Measurements from ENCODE around the gene NAT14. TPM values are rescaled to one million over a fixed set of nuclear protein-coding genes. Genes with fewer than 3 reads are reported as not detected.
A peak's percentile ranks its signal among the peaks of the same experiment; 100 is the strongest.

NAT14 gene
- total and polyA plus RNA-seq, 5 donors from 2014 or later, result 3.3 to 9.2 (median 4.7) TPM

DNA sequence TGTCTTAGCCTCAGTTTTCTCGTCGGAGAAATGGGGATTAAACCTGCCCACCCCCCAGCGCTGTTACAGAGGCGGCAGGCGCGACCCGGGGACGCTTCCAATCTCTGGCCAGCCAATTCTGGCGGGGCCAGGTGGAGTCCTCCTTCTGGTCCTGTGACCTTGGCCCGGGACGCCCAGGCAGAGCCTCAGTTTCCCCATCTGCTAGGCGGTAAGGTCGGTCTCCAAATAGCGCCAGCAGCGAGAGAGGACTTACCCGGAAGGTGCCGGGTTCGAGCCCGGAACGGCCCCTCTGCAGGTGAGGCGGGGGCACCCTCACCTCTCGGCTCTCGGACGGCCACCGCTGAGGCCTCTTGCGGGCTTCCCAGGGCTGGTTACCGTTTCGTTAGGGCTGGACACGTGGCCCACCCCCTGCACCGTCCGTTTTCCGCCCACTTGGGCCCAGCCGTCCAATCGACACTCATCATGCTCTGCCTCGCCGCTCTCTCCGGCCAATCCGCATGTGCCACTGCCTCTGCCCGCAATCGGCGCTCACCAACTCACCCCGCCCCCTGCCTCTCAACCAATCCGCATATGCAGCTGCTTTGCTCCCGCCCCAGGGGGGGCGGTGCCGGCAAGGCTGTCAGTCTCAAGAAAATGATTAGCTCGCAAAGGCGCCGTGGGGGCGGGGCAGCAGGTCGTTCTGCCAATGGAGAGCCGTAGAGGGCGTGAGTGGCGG, 23.6 kb upstream of the NAT14 start, which contains the start of gene ISOC2:
Gene ISOC2, minus strand, starts transcription at position 384 of the 715 bp plus-strand sequence. CDS start 5,156 bp downstream, outside the sequence.
- H3K36me3 ChIP-seq (ENCODE audit: control insufficient read depth, insufficient read depth, low read length), result no peaks in the 10 kb centered on the region
- H3K4me1 Mint-ChIP-seq, result peaks cover 0 to 31% (median 7%) of the 10 kb centered on the region in 4 donors
- H3K4me1 ChIP-seq (ENCODE audit: control insufficient read depth, insufficient read depth, low read length, poor library complexity, severe bottlenecking), result peaks cover 18% of the 10 kb centered on the region
- ATAC-seq (ENCODE audit: low read depth in 2 of 2) (peak; percentile 96 to 97), DNase-seq (peak; percentile 100)
- peak within 1 kb of the TSS; percentile 90 to 94 (median 93) for H3K4me3 Mint-ChIP-seq
- no peaks in the 10 kb centered on the region for H3K27me3 ChIP-seq (ENCODE audit: control insufficient read depth, insufficient read depth, low read length)
- no peaks in the 10 kb centered on the region for H3K27me3 Mint-ChIP-seq
- H3K27ac Mint-ChIP-seq, result peak within 1 kb of the TSS; percentile 92 to 96 (median 95)
- no peaks in the 10 kb centered on the region for H3K9me3 ChIP-seq (ENCODE audit: control insufficient read depth in 2 of 2, low read length in 2 of 2)
- H3K4me3 ChIP-seq (ENCODE audit: low read depth, low read length), result peak within 1 kb of the TSS; percentile 72
- peaks cover 0 to 2% (median 0%) of the 10 kb centered on the region in 7 donors for H3K9me3 Mint-ChIP-seq
- H3K36me3 Mint-ChIP-seq, result no peaks in the 10 kb centered on the region
- H3K27ac ChIP-seq (ENCODE audit: insufficient read depth, low read length, poor library complexity, severe bottlenecking), result peak within 1 kb of the TSS; percentile 71

DNA sequence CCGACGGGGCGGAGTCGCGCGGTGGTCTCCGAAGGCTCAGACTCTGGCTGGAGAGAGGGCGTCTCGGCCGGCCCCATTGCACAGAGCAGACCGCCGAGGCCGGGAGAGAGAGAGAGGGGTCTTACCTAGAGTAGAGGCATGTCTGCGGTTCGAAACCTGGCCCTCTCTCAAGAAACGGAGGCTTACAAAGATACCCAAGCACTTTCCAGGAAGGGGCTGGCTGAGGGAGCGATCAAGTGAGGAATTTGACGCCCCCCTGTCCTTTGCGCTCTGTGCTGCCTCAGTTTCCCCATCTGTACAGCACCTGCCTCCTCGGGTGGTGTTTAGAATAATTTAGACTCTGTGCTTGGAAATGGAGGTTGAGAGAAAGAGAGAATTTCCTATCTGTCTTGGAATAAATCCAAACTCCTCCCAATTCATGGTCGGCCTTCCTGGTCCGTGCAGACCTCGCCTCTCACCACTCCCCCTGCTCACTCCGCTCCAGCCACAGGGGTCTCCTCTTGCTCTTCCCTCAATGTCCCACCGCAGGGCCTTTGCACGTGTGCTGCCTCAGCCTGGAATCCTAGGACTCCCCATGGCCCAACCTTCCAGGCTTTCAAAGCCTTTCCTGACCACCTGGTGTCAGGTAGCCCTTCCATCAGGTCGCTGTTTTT, 22.9 kb upstream of the NAT14 start:
- no peak for DNase-seq
- peak overlapping the region; percentile 90 to 94 (median 93) for H3K4me3 Mint-ChIP-seq
- no peak for ATAC-seq (ENCODE audit: low read depth in 2 of 2)

DNA sequence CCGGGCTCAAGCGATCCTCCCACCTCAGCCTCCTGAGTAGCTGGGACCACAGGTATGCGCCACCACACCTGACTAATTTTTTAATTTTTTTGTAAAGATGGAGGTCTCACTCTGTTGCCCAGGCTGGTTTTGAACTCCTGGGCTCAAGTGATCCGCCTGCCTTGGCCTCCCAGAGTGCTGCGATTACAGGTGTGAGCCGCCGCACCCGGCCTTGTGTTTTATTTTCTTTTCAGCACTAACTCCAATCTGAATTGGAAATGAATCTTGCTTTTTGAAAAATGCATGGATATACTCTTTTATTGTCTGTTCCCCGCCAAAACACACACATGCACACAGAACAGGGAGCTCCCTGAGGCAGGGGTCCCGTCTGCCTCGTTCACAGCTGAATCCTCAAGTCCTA, 22.3 kb upstream of the NAT14 start:
- no peaks in the 10 kb centered on the region for H3K9me3 ChIP-seq (ENCODE audit: control insufficient read depth in 2 of 2, low read length in 2 of 2)
- ATAC-seq (ENCODE audit: low read depth in 2 of 2) (no peak), DNase-seq (no peak)
- Mint-ChIP-seq H3K4me3 (peak overlapping the region; percentile 86 to 94 (median 92)), H3K36me3 (no peaks in the 10 kb centered on the region), H3K27me3 (no peaks in the 10 kb centered on the region), H3K4me1 (peaks cover 0 to 27% (median 7%) of the 10 kb centered on the region in 4 donors), H3K9me3 (no peaks in the 10 kb centered on the region), H3K27ac (peak overlapping the region in 1 of 3 donors; percentile 92)
- H3K36me3 ChIP-seq (ENCODE audit: control insufficient read depth, insufficient read depth, low read length), result no peaks in the 10 kb centered on the region
- H3K27ac ChIP-seq (ENCODE audit: insufficient read depth, low read length, poor library complexity, severe bottlenecking), result no peak overlapping the region
- no peaks in the 10 kb centered on the region for H3K27me3 ChIP-seq (ENCODE audit: control insufficient read depth, insufficient read depth, low read length)
- peaks cover 18% of the 10 kb centered on the region for H3K4me1 ChIP-seq (ENCODE audit: control insufficient read depth, insufficient read depth, low read length, poor library complexity, severe bottlenecking)
- no peak overlapping the region for H3K4me3 ChIP-seq (ENCODE audit: low read depth, low read length)

More for the DNA sequence above, 22.9 kb upstream of the NAT14 start:
- Histone ChIP-seq H3K27ac (ENCODE audit: insufficient read depth, low read length, poor library complexity, severe bottlenecking) (peak overlapping the region; percentile 63), H3K36me3 (ENCODE audit: control insufficient read depth, insufficient read depth, low read length) (no peaks in the 10 kb centered on the region), H3K4me1 (ENCODE audit: control insufficient read depth, insufficient read depth, low read length, poor library complexity, severe bottlenecking) (peaks cover 18% of the 10 kb centered on the region), H3K4me3 (ENCODE audit: low read depth, low read length) (peak overlapping the region; percentile 72), H3K27me3 (ENCODE audit: control insufficient read depth, insufficient read depth, low read length) (no peaks in the 10 kb centered on the region), H3K9me3 (ENCODE audit: control insufficient read depth in 2 of 2, low read length in 2 of 2) (no peaks in the 10 kb centered on the region)
- Mint-ChIP-seq H3K4me1 (peaks cover 0 to 27% (median 7%) of the 10 kb centered on the region in 4 donors), H3K36me3 (no peaks in the 10 kb centered on the region), H3K9me3 (no peaks in the 10 kb centered on the region), H3K27me3 (no peaks in the 10 kb centered on the region), H3K27ac (peak overlapping the region; percentile 92 to 96 (median 95))

DNA sequence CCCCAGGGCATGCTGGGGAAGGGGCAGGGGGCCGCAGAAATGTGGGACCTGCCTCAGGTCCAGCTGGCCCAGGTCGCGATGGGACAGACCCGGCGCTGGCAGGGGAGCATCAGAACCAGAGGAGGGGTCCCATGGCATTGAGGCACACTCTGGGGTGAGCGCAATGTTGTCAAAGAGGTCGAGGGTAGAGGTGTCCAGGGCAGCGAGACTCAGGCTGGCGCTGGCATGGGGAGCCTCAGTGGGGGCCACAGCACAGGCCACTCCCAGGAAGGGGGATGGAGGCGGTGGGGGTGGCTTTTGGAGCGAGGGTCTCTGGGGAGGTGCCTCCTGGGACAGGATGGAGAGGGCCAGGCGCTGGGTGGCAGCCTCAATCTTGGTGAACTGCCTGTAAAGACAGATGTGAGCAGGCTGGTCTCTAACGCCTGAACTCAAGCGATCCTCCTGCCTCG, 21.4 kb upstream of the NAT14 start:
- DNase-seq, result no peak
- no peaks in the 10 kb centered on the region for H3K27me3 Mint-ChIP-seq
- peaks cover 0 to 30% (median 8%) of the 10 kb centered on the region in 4 donors for H3K4me1 Mint-ChIP-seq
- Histone ChIP-seq H3K36me3 (ENCODE audit: control insufficient read depth, insufficient read depth, low read length) (no peaks in the 10 kb centered on the region), H3K4me3 (ENCODE audit: low read depth, low read length) (no peak overlapping the region), H3K4me1 (ENCODE audit: control insufficient read depth, insufficient read depth, low read length, poor library complexity, severe bottlenecking) (peaks cover 24% of the 10 kb centered on the region), H3K27me3 (ENCODE audit: control insufficient read depth, insufficient read depth, low read length) (no peaks in the 10 kb centered on the region), H3K9me3 (ENCODE audit: control insufficient read depth in 2 of 2, low read length in 2 of 2) (no peaks in the 10 kb centered on the region), H3K27ac (ENCODE audit: insufficient read depth, low read length, poor library complexity, severe bottlenecking) (no peak overlapping the region)
- no peaks in the 10 kb centered on the region for H3K9me3 Mint-ChIP-seq
- ATAC-seq (ENCODE audit: low read depth in 2 of 2), result no peak
- peak overlapping the region in 1 of 3 donors; percentile 20 for H3K27ac Mint-ChIP-seq
- no peaks in the 10 kb centered on the region for H3K36me3 Mint-ChIP-seq
- H3K4me3 Mint-ChIP-seq, result peak overlapping the region in 3 of 4 donors; percentile 33 to 74 (median 53)

DNA sequence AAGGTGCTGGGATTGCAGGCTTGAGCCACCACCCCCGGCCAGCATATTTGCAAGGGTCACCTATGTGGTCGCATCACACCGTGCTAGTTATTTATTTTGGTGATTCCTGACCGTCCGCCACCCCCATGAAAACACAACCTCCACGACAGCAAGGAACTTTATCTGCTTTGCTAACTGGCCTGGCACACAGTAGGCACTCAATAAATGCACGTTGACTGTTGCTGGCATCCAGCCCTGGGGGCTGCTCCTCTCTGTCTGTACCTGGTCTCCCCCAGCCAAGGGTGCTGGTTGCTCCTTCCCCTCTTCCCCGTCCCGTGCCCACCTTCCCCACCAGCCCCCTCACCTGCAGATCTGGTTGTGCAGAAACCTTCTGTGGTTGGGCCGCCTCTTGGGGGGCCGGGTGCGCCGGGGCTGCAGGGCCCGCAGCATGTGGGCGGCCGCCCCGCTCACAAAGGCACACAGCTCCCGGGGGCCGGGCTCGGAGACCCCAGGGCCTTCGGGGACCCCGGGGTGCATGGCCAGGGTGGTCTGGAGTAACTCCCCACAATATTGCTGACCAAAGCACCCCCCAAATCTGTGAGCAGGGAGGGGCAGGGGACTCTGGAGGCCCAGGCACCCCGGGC, 20.8 kb upstream of the NAT14 start:
- ATAC-seq (ENCODE audit: low read depth in 2 of 2) (no peak), DNase-seq (no peak)
- Mint-ChIP-seq H3K36me3 (no peaks in the 10 kb centered on the region), H3K4me3 (peak overlapping the region in 2 of 4 donors; percentile 33 to 53), H3K4me1 (peaks cover 0 to 28% (median 8%) of the 10 kb centered on the region in 4 donors), H3K27ac (peak overlapping the region in 1 of 3 donors; percentile 20), H3K27me3 (no peaks in the 10 kb centered on the region), H3K9me3 (no peaks in the 10 kb centered on the region)
- H3K27me3 ChIP-seq (ENCODE audit: control insufficient read depth, insufficient read depth, low read length), result no peaks in the 10 kb centered on the region
- H3K4me1 ChIP-seq (ENCODE audit: control insufficient read depth, insufficient read depth, low read length, poor library complexity, severe bottlenecking), result peaks cover 24% of the 10 kb centered on the region
- H3K4me3 ChIP-seq (ENCODE audit: low read depth, low read length), result no peak overlapping the region
- H3K27ac ChIP-seq (ENCODE audit: insufficient read depth, low read length, poor library complexity, severe bottlenecking), result no peak overlapping the region
- H3K36me3 ChIP-seq (ENCODE audit: control insufficient read depth, insufficient read depth, low read length), result no peaks in the 10 kb centered on the region
- H3K9me3 ChIP-seq (ENCODE audit: control insufficient read depth in 2 of 2, low read length in 2 of 2), result no peaks in the 10 kb centered on the region

DNA sequence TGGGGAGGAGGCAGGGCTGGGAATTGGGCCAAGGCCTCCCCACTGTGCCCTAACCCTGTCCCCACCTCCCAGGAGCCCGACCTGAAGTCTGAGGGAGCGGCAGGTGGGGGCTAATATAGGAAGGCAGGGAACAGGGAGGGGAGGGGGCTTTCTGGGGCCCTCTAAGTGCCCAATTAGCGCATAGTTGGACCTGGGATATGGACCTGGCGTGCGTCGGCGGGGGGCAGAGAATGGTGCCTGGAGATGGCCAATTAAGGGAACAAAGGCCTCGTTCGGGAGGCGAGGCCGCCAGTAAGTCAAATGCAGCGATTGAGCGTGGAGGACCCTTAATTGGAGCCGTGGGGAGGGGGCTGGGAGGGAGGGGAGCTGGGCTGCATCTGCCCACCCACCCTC, 20.3 kb upstream of the NAT14 start, which contains the start of gene C19orf85:
Gene C19orf85, minus strand, starts transcription at position 90 of the 393 bp plus-strand sequence. CDS start 197 bp downstream, outside the sequence.
- no peaks in the 10 kb centered on the region for H3K27me3 ChIP-seq (ENCODE audit: control insufficient read depth, insufficient read depth, low read length)
- Mint-ChIP-seq H3K9me3 (no peaks in the 10 kb centered on the region), H3K27me3 (no peaks in the 10 kb centered on the region), H3K4me3 (peak within 1 kb of the TSS in 3 of 4 donors; percentile 33 to 74 (median 53)), H3K36me3 (no peaks in the 10 kb centered on the region), H3K27ac (peak within 1 kb of the TSS in 1 of 3 donors; percentile 20), H3K4me1 (peaks cover 0 to 28% (median 8%) of the 10 kb centered on the region in 4 donors)
- ATAC-seq (ENCODE audit: low read depth in 2 of 2), result no peak
- no peak within 1 kb of the TSS for H3K27ac ChIP-seq (ENCODE audit: insufficient read depth, low read length, poor library complexity, severe bottlenecking)
- H3K36me3 ChIP-seq (ENCODE audit: control insufficient read depth, insufficient read depth, low read length), result no peaks in the 10 kb centered on the region
- peaks cover 24% of the 10 kb centered on the region for H3K4me1 ChIP-seq (ENCODE audit: control insufficient read depth, insufficient read depth, low read length, poor library complexity, severe bottlenecking)
- no peaks in the 10 kb centered on the region for H3K9me3 ChIP-seq (ENCODE audit: control insufficient read depth in 2 of 2, low read length in 2 of 2)
- DNase-seq, result no peak
- no peak within 1 kb of the TSS for H3K4me3 ChIP-seq (ENCODE audit: low read depth, low read length)

DNA sequence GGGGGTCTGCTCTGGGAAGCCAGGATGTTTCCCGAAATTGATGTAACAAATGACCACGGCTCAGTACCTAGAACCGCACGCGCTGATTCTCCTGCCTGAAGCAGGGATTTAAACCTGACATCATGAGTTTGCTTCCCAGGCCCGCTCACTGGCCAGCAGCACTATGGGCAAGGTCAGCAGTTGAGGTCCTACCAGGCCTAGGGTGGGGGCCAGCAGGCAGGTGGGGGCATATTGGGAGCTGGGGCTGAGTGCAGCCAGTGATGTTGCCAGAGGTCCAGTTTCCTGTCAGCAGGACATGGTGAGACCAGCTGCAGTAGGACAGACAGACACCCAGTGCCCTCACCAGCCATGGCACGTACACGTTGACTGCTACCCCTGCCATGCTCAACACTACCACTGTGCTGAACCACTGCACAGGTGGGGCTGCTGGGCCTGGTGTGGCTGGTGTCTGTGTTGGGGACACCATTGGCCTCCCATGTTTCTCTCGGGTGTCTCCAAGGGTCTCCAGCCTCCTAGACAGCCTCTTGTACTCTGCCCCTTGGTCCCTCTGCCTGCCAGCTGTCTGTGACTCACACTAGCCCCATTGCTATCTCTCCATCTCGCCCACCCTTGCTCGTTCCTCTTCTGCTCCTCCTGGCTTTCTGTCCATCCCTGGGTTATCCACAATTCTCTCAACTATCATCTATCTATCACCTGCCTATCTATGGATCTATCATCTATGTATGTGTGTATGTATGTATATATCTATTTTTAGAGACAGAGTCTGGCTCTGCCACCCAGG, 19.3 kb upstream of the NAT14 start:
- H3K36me3 Mint-ChIP-seq, result no peaks in the 10 kb centered on the region
- peak overlapping the region in 1 of 3 donors; percentile 38 for H3K27ac Mint-ChIP-seq

More for the DNA sequence above, 19.3 kb upstream of the NAT14 start:
- DNase-seq, result no peak
- peaks cover 0 to 19% (median 5%) of the 10 kb centered on the region in 4 donors for H3K4me1 Mint-ChIP-seq
- H3K4me3 ChIP-seq (ENCODE audit: low read depth, low read length), result no peak overlapping the region
- no peak for ATAC-seq (ENCODE audit: low read depth in 2 of 2)
- H3K27me3 ChIP-seq (ENCODE audit: control insufficient read depth, insufficient read depth, low read length), result no peaks in the 10 kb centered on the region
- no peak overlapping the region for H3K27ac ChIP-seq (ENCODE audit: insufficient read depth, low read length, poor library complexity, severe bottlenecking)
- peaks cover 22% of the 10 kb centered on the region for H3K4me1 ChIP-seq (ENCODE audit: control insufficient read depth, insufficient read depth, low read length, poor library complexity, severe bottlenecking)
- no peaks in the 10 kb centered on the region for H3K9me3 ChIP-seq (ENCODE audit: control insufficient read depth in 2 of 2, low read length in 2 of 2)
- H3K36me3 ChIP-seq (ENCODE audit: control insufficient read depth, insufficient read depth, low read length), result no peaks in the 10 kb centered on the region
- peak overlapping the region in 1 of 4 donors; percentile 47 for H3K4me3 Mint-ChIP-seq
- no peaks in the 10 kb centered on the region for H3K9me3 Mint-ChIP-seq
- no peaks in the 10 kb centered on the region for H3K27me3 Mint-ChIP-seq
